Memory B cell (primary cell): ENCODE measurements around the gene GARS1.

Experiments used
- ATAC-seq: fragments of 150-1000 bp; cut with Tn5 transposase; 2 replicates; pipeline ENCODE4 v1.10.0; 2021; ENCODE audit warnings: low read depth, mild to moderate bottlenecking, moderate library complexity
- DNase-seq, 2 donors: peaks; one replicate each; pipeline ENCODE4 v3.0.0; 2022; ENCODE audit warnings: low spot score in 2 of 2
- H3K27ac Mint-ChIP-seq: one replicate; pipeline ENCODE4 v1.8.0; 2022; ENCODE audit warnings: mild to moderate bottlenecking, moderate library complexity, mixed read lengths
- H3K27me3 Mint-ChIP-seq: one replicate; pipeline ENCODE4 v1.8.0; 2022; ENCODE audit warnings: mixed read lengths
- H3K36me3 Mint-ChIP-seq: one replicate; pipeline ENCODE4 v1.8.0; 2022; ENCODE audit warnings: mild to moderate bottlenecking, mixed read lengths
- H3K4me1 Mint-ChIP-seq: one replicate; pipeline ENCODE4 v1.8.0; 2022; ENCODE audit warnings: mixed read lengths
- H3K4me3 Mint-ChIP-seq: one replicate; pipeline ENCODE4 v1.8.0; 2022; ENCODE audit warnings: mild to moderate bottlenecking, moderate library complexity, mixed read lengths
- H3K9me3 Mint-ChIP-seq: one replicate; pipeline ENCODE4 v1.8.0; 2022; ENCODE audit warnings: mixed read lengths

The GARS1 gene

GRCh38 chr7:30648744-30649540 is 54.3 kb downstream of the GARS1 start:
- Mint-ChIP-seq H3K27ac (no peak overlapping the region), H3K36me3 (no peaks in the 10 kb centered on the region), H3K27me3 (no peaks in the 10 kb centered on the region), H3K4me3 (no peak overlapping the region), H3K9me3 (no peaks in the 10 kb centered on the region), H3K4me1 (no peaks in the 10 kb centered on the region)
- no peak for ATAC-seq
- no peak for DNase-seq

DNA sequence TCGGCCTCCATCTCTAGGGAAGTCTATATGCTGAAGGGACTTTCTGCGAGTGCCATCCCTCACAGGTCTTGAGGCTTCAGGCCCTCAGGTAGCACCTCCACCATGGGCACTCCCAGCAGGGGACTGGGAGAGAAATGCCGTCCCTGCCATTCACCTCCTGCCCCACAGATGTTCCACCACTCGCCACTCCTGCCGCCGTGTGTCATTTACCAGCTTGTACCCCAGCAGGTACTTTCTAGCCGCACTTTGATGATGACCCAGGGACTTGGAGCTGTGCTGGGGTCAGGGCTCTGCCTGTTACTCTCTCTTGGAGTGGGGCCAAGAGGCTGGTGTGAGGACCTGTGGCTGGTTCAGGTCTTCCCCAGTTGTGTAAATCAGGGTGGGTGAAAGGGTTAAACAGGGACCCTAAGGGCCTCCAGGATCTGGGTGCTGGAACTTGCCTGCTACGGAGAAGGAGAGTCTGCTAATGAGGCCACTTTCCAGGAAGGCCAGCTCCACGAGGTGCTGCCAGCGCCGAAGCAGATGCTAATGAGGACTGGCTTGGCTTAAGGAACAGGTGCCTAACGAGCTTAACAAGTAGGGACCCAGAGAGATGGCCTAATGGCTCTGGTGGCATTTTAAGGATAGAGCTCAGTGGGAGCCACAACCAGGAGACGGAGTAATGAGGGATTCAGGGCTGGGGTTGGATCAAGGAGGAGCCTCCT is 55.2 kb downstream of the GARS1 start:
- DNase-seq: no peak
- no peak for ATAC-seq
- no peaks in the 10 kb centered on the region for H3K4me1 Mint-ChIP-seq
- H3K9me3 Mint-ChIP-seq: no peaks in the 10 kb centered on the region
- no peak overlapping the region for H3K4me3 Mint-ChIP-seq
- H3K36me3 Mint-ChIP-seq: no peaks in the 10 kb centered on the region
- no peaks in the 10 kb centered on the region for H3K27me3 Mint-ChIP-seq
- H3K27ac Mint-ChIP-seq: no peak overlapping the region

- Mint-ChIP-seq H3K27ac (no peak overlapping the region), H3K36me3 (no peaks in the 10 kb centered on the region), H3K27me3 (no peaks in the 10 kb centered on the region), H3K4me1 (no peaks in the 10 kb centered on the region), H3K9me3 (no peaks in the 10 kb centered on the region), H3K4me3 (no peak overlapping the region)
- no peak for ATAC-seq
- no peak for DNase-seq
Measured at GRCh38 chr7:30650421-30650808, 55.7 kb downstream of the GARS1 start.

- no peak overlapping the region for H3K27ac Mint-ChIP-seq
- H3K36me3 Mint-ChIP-seq: no peaks in the 10 kb centered on the region
- H3K4me3 Mint-ChIP-seq: no peak overlapping the region
- H3K9me3 Mint-ChIP-seq: no peaks in the 10 kb centered on the region
- DNase-seq (no peak), ATAC-seq (no peak)
- H3K27me3 Mint-ChIP-seq: no peaks in the 10 kb centered on the region
- H3K4me1 Mint-ChIP-seq: no peaks in the 10 kb centered on the region
Measured at GRCh38 chr7:30652132-30652531, 57.5 kb downstream of the GARS1 start.

DNA sequence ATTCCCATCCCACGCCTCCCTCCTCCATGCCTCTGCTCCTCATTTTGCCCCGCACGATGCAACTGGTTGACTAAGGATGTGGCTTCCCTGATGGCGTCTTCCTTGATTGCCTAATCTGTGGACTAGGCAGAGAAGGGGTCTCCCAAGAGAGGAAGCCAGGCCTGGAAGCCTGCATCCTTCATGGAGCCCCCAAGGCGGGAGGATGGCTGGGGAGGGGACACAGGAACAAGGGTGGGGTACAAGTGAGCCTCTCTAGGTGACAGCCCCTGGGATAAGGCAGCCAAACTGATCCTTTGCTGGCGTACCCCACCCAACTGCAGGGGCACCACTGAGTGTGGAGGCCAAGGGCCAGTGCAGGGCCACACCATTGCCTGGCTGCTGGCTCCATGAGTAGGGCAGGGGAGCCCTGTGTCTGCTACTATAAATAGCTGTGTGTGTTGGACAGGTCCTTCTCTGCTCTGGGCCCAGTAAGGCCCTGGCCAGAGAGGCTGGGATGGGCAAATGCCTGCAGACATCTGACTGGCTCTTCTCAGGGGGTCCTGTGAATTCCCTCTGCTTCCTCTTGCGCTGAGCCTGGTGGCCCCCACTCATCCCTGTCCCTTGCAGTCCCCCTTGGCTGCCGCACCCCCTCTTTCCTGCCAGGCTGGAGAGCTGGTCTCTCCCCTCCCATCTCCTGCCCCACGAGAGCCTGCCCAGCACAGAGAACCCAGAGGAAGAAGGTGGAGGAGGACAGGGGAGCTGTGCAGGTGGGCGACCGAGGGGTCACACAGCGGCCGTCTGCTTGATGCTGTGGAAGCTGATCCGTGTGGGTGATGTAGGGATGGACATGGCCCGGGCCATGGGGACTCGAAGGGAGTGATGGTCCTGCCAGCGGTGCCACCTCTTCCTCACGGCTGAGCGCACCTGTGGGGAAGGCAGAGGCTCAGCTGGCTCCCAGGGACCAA is 58.3 kb downstream of the GARS1 start:
- H3K36me3 Mint-ChIP-seq: no peaks in the 10 kb centered on the region
- H3K27me3 Mint-ChIP-seq: no peaks in the 10 kb centered on the region
- no peaks in the 10 kb centered on the region for H3K9me3 Mint-ChIP-seq
- H3K4me1 Mint-ChIP-seq: no peaks in the 10 kb centered on the region
- ATAC-seq: no peak
- DNase-seq: no peak
- H3K4me3 Mint-ChIP-seq: no peak overlapping the region
- H3K27ac Mint-ChIP-seq: no peak overlapping the region

- no peak for ATAC-seq
- Mint-ChIP-seq H3K27ac (no peak overlapping the region), H3K27me3 (no peaks in the 10 kb centered on the region)
Measured at GRCh38 chr7:30654296-30655090, 59.8 kb downstream of the GARS1 start.

DNA sequence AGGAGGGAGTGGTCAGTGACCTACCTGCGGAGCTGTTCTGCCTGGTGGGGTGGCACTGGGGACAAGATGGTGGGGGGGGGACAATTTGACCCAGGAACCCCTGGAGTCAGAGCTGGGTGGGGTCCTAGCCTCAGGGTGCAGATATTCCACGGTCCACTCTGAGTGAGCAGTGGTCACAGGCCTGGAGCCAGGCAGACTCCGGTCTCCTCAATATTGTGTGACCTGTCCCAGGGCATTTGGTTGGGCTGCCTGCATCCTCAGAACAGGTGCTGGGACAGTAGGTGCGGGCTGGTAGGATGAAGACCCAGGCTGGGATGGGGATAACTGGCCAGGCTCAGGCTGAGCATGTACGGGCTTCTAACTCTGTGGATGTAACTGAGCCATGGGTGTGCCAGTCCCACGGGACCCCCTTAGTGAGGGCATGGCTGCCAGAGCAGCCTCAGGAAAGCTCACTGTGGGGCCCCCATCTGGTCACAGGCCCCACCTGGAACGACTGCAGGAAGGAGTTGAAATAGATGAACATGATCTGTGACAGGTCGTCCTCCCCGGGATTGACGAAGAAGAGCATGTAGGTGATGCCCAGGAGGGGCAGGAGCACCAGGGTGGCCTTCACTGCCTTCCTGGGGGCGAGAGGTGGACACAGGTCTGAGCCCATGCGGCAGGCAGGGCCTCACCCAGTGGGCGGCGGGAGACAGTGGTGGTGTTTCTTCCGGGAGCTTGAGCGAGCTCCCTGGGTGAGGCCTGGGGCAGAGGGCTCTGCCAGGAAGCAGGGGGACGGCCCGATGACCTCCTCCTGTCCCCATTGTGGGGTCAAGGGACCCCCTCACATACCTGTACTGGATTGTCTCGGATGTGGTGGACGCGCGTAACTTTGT is 60.7 kb downstream of the GARS1 start:
- Mint-ChIP-seq H3K36me3 (no peaks in the 10 kb centered on the region), H3K27ac (no peak overlapping the region), H3K4me1 (no peaks in the 10 kb centered on the region), H3K4me3 (no peak overlapping the region), H3K27me3 (no peaks in the 10 kb centered on the region), H3K9me3 (no peaks in the 10 kb centered on the region)
- DNase-seq (no peak), ATAC-seq (no peak)

More at GRCh38 chr7:30654296-30655090, 59.8 kb downstream of the GARS1 start:
- H3K4me3 Mint-ChIP-seq: no peak overlapping the region
- no peaks in the 10 kb centered on the region for H3K9me3 Mint-ChIP-seq
- no peaks in the 10 kb centered on the region for H3K4me1 Mint-ChIP-seq
- DNase-seq: no peak
- no peaks in the 10 kb centered on the region for H3K36me3 Mint-ChIP-seq

GRCh38 chr7:30656006-30656957 is 61.6 kb downstream of the GARS1 start:
- Mint-ChIP-seq H3K27ac (no peak overlapping the region), H3K4me3 (no peak overlapping the region), H3K9me3 (no peaks in the 10 kb centered on the region), H3K27me3 (no peaks in the 10 kb centered on the region), H3K36me3 (no peaks in the 10 kb centered on the region), H3K4me1 (no peaks in the 10 kb centered on the region)
- ATAC-seq (no peak), DNase-seq (no peak)

DNA sequence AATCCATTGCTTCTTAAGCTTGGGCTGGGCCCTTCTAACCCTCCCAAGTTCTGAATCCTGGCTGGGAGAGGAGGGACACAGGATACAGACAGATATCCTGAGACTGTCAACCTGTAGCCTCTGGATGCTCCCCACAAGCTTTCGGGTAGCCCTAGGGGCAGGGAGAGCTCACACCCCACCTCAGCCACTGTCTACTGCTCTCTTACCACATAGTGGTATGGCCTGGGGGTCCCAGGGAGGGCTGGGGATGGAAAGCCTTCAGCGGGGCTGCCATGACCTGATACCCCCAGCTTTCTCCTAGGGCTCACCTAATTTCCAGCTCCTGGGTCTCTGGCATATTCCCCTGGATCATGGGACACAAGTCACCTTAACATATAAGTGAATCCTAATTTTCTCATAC is 62.5 kb downstream of the GARS1 start:
- H3K4me3 Mint-ChIP-seq: no peak overlapping the region
- H3K27me3 Mint-ChIP-seq: peaks cover 2% of the 10 kb centered on the region
- DNase-seq (no peak), ATAC-seq (no peak)
- H3K27ac Mint-ChIP-seq: no peak overlapping the region
- H3K36me3 Mint-ChIP-seq: no peaks in the 10 kb centered on the region
- H3K9me3 Mint-ChIP-seq: no peaks in the 10 kb centered on the region
- H3K4me1 Mint-ChIP-seq: no peaks in the 10 kb centered on the region

DNA sequence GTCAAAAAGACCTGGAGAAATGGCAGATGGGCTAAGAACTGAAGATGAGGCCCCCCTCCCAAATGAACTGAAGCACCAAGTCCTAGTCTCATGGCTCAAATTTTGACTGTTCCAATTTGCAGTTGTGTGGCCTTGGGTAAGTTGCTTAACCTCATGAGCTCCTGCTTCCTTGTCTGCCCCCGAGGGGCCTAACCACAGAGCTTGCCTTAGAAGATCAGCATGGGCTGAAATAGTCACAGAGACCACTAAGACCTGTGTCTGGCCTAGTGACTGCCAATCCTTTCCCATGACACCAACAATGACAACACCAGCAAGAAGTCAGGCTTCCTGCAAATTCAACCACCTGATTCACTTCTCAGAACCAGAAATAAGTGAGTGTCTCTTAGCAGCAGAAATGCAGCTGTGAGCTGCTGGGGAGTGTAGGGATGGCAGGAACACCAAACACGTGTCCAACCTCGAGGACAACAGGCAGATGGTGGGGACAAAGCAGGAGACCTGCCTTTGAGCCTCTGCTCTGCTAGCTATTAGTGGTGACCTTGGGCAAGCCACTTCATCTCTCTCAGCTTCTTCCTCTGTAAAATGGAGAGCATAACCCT is 63.9 kb downstream of the GARS1 start:
- Mint-ChIP-seq H3K4me3 (no peak overlapping the region), H3K27me3 (peaks cover 4% of the 10 kb centered on the region), H3K36me3 (no peaks in the 10 kb centered on the region), H3K27ac (no peak overlapping the region), H3K9me3 (no peaks in the 10 kb centered on the region), H3K4me1 (no peaks in the 10 kb centered on the region)
- ATAC-seq (no peak), DNase-seq (no peak)

- ATAC-seq (no peak), DNase-seq (no peak)
- Mint-ChIP-seq H3K36me3 (no peaks in the 10 kb centered on the region), H3K27me3 (peaks cover 4% of the 10 kb centered on the region), H3K27ac (no peak overlapping the region), H3K4me3 (no peak overlapping the region), H3K4me1 (no peaks in the 10 kb centered on the region), H3K9me3 (no peaks in the 10 kb centered on the region)
Measured at GRCh38 chr7:30659312-30659711, 64.6 kb downstream of the GARS1 start.
